Suprapubic skin (tissue), 4 donors: ENCODE measurements around the gene MBD3L2B.

Source experiments
- EP300 ChIP-seq: sonication (generic); formaldehyde crosslinking; IDR thresholded peaks from one replicate; pipeline ENCODE4 v1.6.1; 2017; ENCODE audit warnings: antibody characterized with exemption
- POLR2A ChIP-seq, 2 donors: fragments of 450-650 bp; IDR thresholded peaks; one replicate each; pipeline ENCODE4 v1.6.1; 2017; ENCODE audit warnings: antibody characterized with exemption in 2 of 2, mild to moderate bottlenecking in 2 of 2, moderate library complexity in 2 of 2
- POLR2AphosphoS5 ChIP-seq, 3 donors: sonication (generic); formaldehyde crosslinking; IDR thresholded peaks; one replicate each; pipeline ENCODE4 v1.6.1; 2017; ENCODE audit warnings: antibody characterized with exemption in 3 of 3
- TF ChIP-seq, protein P1 (sequence below), 2 donors: fragments of 200-600 bp in 1 of 2; fragments of 450-650 bp in 1 of 2; sonication (generic) in 1 of 2; IDR thresholded peaks; one replicate each; pipeline ENCODE4 v1.5.1; 2016 to 2019; ENCODE audit warnings: antibody characterized with exemption in 2 of 2, mild to moderate bottlenecking in 1 of 2, moderate library complexity in 1 of 2

DNA sequence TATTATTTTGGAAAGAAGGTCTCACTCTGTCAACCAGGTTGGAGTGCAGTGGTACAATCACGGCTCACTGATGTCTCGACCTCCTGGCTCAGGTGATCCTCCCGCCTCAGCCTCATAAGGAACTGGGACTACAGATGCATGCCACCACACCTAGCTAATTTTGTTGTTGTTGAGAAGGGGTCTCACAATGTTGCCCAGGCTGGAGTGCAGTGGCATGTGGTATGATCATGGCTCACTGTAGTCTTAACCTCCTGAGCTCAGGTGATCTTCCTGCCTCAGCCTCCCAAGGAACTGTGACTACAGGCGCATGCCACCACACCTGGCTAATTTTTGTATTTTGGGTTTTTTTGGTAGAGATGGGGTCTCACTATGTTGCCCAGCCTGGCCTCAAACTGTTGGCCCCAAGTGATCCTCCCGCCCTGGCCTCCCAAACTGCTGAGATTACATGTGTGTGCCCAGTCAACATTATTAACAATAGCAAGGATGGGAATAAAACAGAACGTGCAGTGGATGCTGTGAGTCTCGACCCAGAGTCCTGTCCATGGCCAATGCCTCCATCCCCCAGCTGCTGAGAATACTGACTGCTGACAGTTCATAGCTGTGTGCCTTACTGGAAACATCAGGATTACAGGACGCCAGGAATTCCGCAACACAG is 42.7 kb upstream of the MBD3L2B start:
- TF ChIP-seq POLR2A (IDR thresholded peaks at IDR 0.05) (no peak), POLR2AphosphoS5 (IDR thresholded peaks at IDR 0.05) (no peak), EP300 (no peak)
- TF ChIP-seq, protein P1, sequence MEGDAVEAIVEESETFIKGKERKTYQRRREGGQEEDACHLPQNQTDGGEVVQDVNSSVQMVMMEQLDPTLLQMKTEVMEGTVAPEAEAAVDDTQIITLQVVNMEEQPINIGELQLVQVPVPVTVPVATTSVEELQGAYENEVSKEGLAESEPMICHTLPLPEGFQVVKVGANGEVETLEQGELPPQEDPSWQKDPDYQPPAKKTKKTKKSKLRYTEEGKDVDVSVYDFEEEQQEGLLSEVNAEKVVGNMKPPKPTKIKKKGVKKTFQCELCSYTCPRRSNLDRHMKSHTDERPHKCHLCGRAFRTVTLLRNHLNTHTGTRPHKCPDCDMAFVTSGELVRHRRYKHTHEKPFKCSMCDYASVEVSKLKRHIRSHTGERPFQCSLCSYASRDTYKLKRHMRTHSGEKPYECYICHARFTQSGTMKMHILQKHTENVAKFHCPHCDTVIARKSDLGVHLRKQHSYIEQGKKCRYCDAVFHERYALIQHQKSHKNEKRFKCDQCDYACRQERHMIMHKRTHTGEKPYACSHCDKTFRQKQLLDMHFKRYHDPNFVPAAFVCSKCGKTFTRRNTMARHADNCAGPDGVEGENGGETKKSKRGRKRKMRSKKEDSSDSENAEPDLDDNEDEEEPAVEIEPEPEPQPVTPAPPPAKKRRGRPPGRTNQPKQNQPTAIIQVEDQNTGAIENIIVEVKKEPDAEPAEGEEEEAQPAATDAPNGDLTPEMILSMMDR (IDR thresholded peaks at IDR 0.05) = no peak
